GM13976 (cell line): Measurements from ENCODE around the gene BCCIP.

Source experiments
- DNase-seq: peaks from one replicate; pipeline ENCODE4 v3.0.0; 2012; ENCODE audit warnings: low spot score
- CTCF ChIP-seq: IDR thresholded peaks from 2 replicates; pipeline ENCODE4 v1.5.1; 2012; ENCODE audit warnings: borderline replicate concordance, mild to moderate bottlenecking; ENCODE audit not compliant: insufficient read depth; ENCODE audit errors: extremely low read depth, missing control alignments, control extremely low read depth
- in situ Hi-C: fragments of 300-500 bp; cut with MboI; formaldehyde crosslinking; loops from one replicate; pipeline ENCODE4 v1.12.0; 2022; ENCODE audit warnings: low sequenced_read_pairs, mixed read lengths, inconsistent platforms; ENCODE audit not compliant: unreplicated experiment

Gene BCCIP

GRCh38 chr10:125838802-125839575, 15.6 kb downstream of the BCCIP start:
- in situ Hi-C loops, result no loop called here
- no peak for DNase-seq
- TF ChIP-seq CTCF, result no peak

- DNase-seq, result no peak
- in situ Hi-C loops, result no loop called here
- TF ChIP-seq CTCF, result no peak
Measured at GRCh38 chr10:125840406-125840805, 17.1 kb downstream of the BCCIP start.

- TF ChIP-seq CTCF, result no peak
- in situ Hi-C loops, result no loop called here
- DNase-seq, result no peak
Measured at GRCh38 chr10:125840955-125841354, 17.6 kb downstream of the BCCIP start.

- no peak for DNase-seq
- in situ Hi-C loops, result no loop called here
- no peak for TF ChIP-seq CTCF
Measured at GRCh38 chr10:125843603-125844329, 20.4 kb downstream of the BCCIP start.

- TF ChIP-seq CTCF, result no peak
- DNase-seq, result no peak
- in situ Hi-C loops, result no loop called here
Measured at GRCh38 chr10:125844751-125845221, 21.4 kb downstream of the BCCIP start.

GRCh38 chr10:125845617-125846016, 22.3 kb downstream of the BCCIP start:
- no peak for TF ChIP-seq CTCF
- in situ Hi-C loops, result no loop called here
- DNase-seq, result no peak
